Measurements from ENCODE around the gene RMND1.
"Not testable (repeated sequence)": the region's sequence is repeated elsewhere in the genome, so short reads cannot be mapped to it uniquely, and the experiment has no call there.

RMND1 gene

GRCh38 chr6:151370509-151371078 is 81.3 kb downstream of the RMND1 start:
- no peak overlapping the region for H3K9ac ChIP-seq (ENCODE audit: low read length)
- no peak overlapping the region for H3K27ac ChIP-seq (ENCODE audit: low read depth, low read length)
- peaks cover 20% of the 10 kb centered on the region for H3K36me3 ChIP-seq (ENCODE audit: control insufficient read depth, insufficient read depth, low read length)

GRCh38 chr6:151365233-151365632 is 86.7 kb downstream of the RMND1 start:
- no peaks in the 10 kb centered on the region for H3K27me3 ChIP-seq (ENCODE audit: control insufficient read depth, insufficient read depth, low read length)
- peaks cover 13% of the 10 kb centered on the region for H3K36me3 ChIP-seq (ENCODE audit: control insufficient read depth, insufficient read depth, low read length)
- H3K4me1 ChIP-seq (ENCODE audit: control insufficient read depth, insufficient read depth, low read length): peaks cover under 1% of the 10 kb centered on the region
- no peak overlapping the region for H3K4me3 ChIP-seq (ENCODE audit: low read length)
- no peak overlapping the region for H3K27ac ChIP-seq (ENCODE audit: low read depth, low read length)
- H3K9ac ChIP-seq (ENCODE audit: low read length): no peak overlapping the region

More at GRCh38 chr6:151370509-151371078, 81.3 kb downstream of the RMND1 start:
- Histone ChIP-seq H3K4me3 (ENCODE audit: low read length) (no peak overlapping the region), H3K27me3 (ENCODE audit: control insufficient read depth, insufficient read depth, low read length) (no peaks in the 10 kb centered on the region), H3K4me1 (ENCODE audit: control insufficient read depth, insufficient read depth, low read length) (peaks cover 6% of the 10 kb centered on the region)

- H3K9ac ChIP-seq (ENCODE audit: low read length): no peak overlapping the region
- H3K4me3 ChIP-seq (ENCODE audit: low read length): no peak overlapping the region
- no peaks in the 10 kb centered on the region for H3K4me1 ChIP-seq (ENCODE audit: control insufficient read depth, insufficient read depth, low read length)
- H3K27me3 ChIP-seq (ENCODE audit: control insufficient read depth, insufficient read depth, low read length): no peaks in the 10 kb centered on the region
- H3K36me3 ChIP-seq (ENCODE audit: control insufficient read depth, insufficient read depth, low read length): no peaks in the 10 kb centered on the region
- no peak overlapping the region for H3K27ac ChIP-seq (ENCODE audit: low read depth, low read length)
These were observed 92.4 kb downstream of the RMND1 start for GRCh38 chr6:151359486-151359885.

- H3K4me3 ChIP-seq (ENCODE audit: low read length): no peak overlapping the region
- no peak overlapping the region for H3K27ac ChIP-seq (ENCODE audit: low read depth, low read length)
- H3K27me3 ChIP-seq (ENCODE audit: control insufficient read depth, insufficient read depth, low read length): no peaks in the 10 kb centered on the region
- no peak overlapping the region for H3K9ac ChIP-seq (ENCODE audit: low read length)
- H3K36me3 ChIP-seq (ENCODE audit: control insufficient read depth, insufficient read depth, low read length): no peaks in the 10 kb centered on the region
- H3K4me1 ChIP-seq (ENCODE audit: control insufficient read depth, insufficient read depth, low read length): no peaks in the 10 kb centered on the region
These were observed 93.5 kb downstream of the RMND1 start for GRCh38 chr6:151358475-151358874.

GRCh38 chr6:151357758-151358436 is 94.0 kb downstream of the RMND1 start:
- no peak overlapping the region for H3K27ac ChIP-seq (ENCODE audit: low read depth, low read length)
- H3K27me3 ChIP-seq (ENCODE audit: control insufficient read depth, insufficient read depth, low read length): no peaks in the 10 kb centered on the region
- H3K4me1 ChIP-seq (ENCODE audit: control insufficient read depth, insufficient read depth, low read length): no peaks in the 10 kb centered on the region
- no peak overlapping the region for H3K4me3 ChIP-seq (ENCODE audit: low read length)
- no peaks in the 10 kb centered on the region for H3K36me3 ChIP-seq (ENCODE audit: control insufficient read depth, insufficient read depth, low read length)
- H3K9ac ChIP-seq (ENCODE audit: low read length): no peak overlapping the region

GRCh38 chr6:151356983-151357382 is 94.9 kb downstream of the RMND1 start:
- H3K27me3 ChIP-seq (ENCODE audit: control insufficient read depth, insufficient read depth, low read length); H3K9ac ChIP-seq (ENCODE audit: low read length); H3K36me3 ChIP-seq (ENCODE audit: control insufficient read depth, insufficient read depth, low read length); H3K4me1 ChIP-seq (ENCODE audit: control insufficient read depth, insufficient read depth, low read length); H3K4me3 ChIP-seq (ENCODE audit: low read length): not testable (repeated sequence)
- peak overlapping the region; percentile 10 for H3K27ac ChIP-seq (ENCODE audit: low read depth, low read length)

All from rectal smooth muscle tissue (tissue), 1 donor.